ENCODE measurements around the gene CXCR4.

Gene CXCR4

GRCh38 chr2:136106505-136106904 is 11.4 kb downstream of the CXCR4 start:
- Histone ChIP-seq H3K9me3 (ENCODE audit: insufficient read depth, low read length) (no peaks in the 10 kb centered on the region), H3K4me2 (ENCODE audit: low read length) (no peak overlapping the region), H3K4me3 (ENCODE audit: low read length) (no peak overlapping the region), H3K79me2 (ENCODE audit: low read length) (no peaks in the 10 kb centered on the region), H2AFZ (ENCODE audit: low read depth, low read length) (no peak overlapping the region), H3K27me3 (ENCODE audit: low read depth, low read length) (peaks cover 48% of the 10 kb centered on the region), H3K27ac (ENCODE audit: low read length) (no peak overlapping the region), H3K36me3 (replicated peaks; ENCODE audit: low read depth, low read length) (no peaks in the 10 kb centered on the region), H4K20me1 (ENCODE audit: insufficient read depth, low read length) (no peaks in the 10 kb centered on the region), H3K9ac (ENCODE audit: low read length) (no peak overlapping the region), H3K4me1 (ENCODE audit: low read length) (peaks cover 7% of the 10 kb centered on the region)
- TF ChIP-seq CTCF (IDR thresholded peaks at IDR 0.05; ENCODE audit: low read depth, low read length) (no peak), EZH2phosphoT487 (IDR thresholded peaks at IDR 0.05; ENCODE audit: low read depth) (no peak)

GRCh38 chr2:136104977-136105376 is 13.0 kb downstream of the CXCR4 start:
- no peaks in the 10 kb centered on the region for H3K9me3 ChIP-seq (ENCODE audit: insufficient read depth, low read length)
- no peaks in the 10 kb centered on the region for H3K36me3 ChIP-seq (replicated peaks; ENCODE audit: low read depth, low read length)
- no peaks in the 10 kb centered on the region for H4K20me1 ChIP-seq (ENCODE audit: insufficient read depth, low read length)
- no peak overlapping the region for H3K9ac ChIP-seq (ENCODE audit: low read length)
- no peak overlapping the region for H3K4me2 ChIP-seq (ENCODE audit: low read length)
- H3K27me3 ChIP-seq (ENCODE audit: low read depth, low read length) = peaks cover 33% of the 10 kb centered on the region
- H2AFZ ChIP-seq (ENCODE audit: low read depth, low read length) = no peak overlapping the region
- H3K27ac ChIP-seq (ENCODE audit: low read length) = no peak overlapping the region
- TF ChIP-seq CTCF (IDR thresholded peaks at IDR 0.05; ENCODE audit: low read depth, low read length) = no peak
- no peak for TF ChIP-seq EZH2phosphoT487 (IDR thresholded peaks at IDR 0.05; ENCODE audit: low read depth)
- no peaks in the 10 kb centered on the region for H3K79me2 ChIP-seq (ENCODE audit: low read length)
- H3K4me3 ChIP-seq (ENCODE audit: low read length) = no peak overlapping the region
- H3K4me1 ChIP-seq (ENCODE audit: low read length) = no peaks in the 10 kb centered on the region

GRCh38 chr2:136101042-136101441 is 16.9 kb downstream of the CXCR4 start:
- Histone ChIP-seq H3K27me3 (ENCODE audit: low read depth, low read length) (no peaks in the 10 kb centered on the region; the same call in 1 of the 2 replicates), H3K36me3 (replicated peaks; ENCODE audit: low read depth, low read length) (no peaks in the 10 kb centered on the region), H4K20me1 (ENCODE audit: insufficient read depth, low read length) (no peaks in the 10 kb centered on the region), H3K27ac (ENCODE audit: low read length) (no peak overlapping the region), H3K79me2 (ENCODE audit: low read length) (no peaks in the 10 kb centered on the region), H3K4me2 (ENCODE audit: low read length) (no peak overlapping the region), H2AFZ (ENCODE audit: low read depth, low read length) (no peak overlapping the region), H3K4me3 (ENCODE audit: low read length) (no peak overlapping the region), H3K9me3 (ENCODE audit: insufficient read depth, low read length) (no peaks in the 10 kb centered on the region), H3K4me1 (ENCODE audit: low read length) (peaks cover 18% of the 10 kb centered on the region), H3K9ac (ENCODE audit: low read length) (no peak overlapping the region)
- no peak for TF ChIP-seq CTCF (IDR thresholded peaks at IDR 0.05; ENCODE audit: low read depth, low read length)
- TF ChIP-seq EZH2phosphoT487 (IDR thresholded peaks at IDR 0.05; ENCODE audit: low read depth) = no peak

GRCh38 chr2:136098441-136098840 is 19.5 kb downstream of the CXCR4 start:
- H3K9me3 ChIP-seq (ENCODE audit: insufficient read depth, low read length) = no peaks in the 10 kb centered on the region
- peaks cover 6% of the 10 kb centered on the region; the same call in 1 of the 2 replicates for H3K27me3 ChIP-seq (ENCODE audit: low read depth, low read length)
- no peak overlapping the region for H3K9ac ChIP-seq (ENCODE audit: low read length)
- no peak overlapping the region for H3K27ac ChIP-seq (ENCODE audit: low read length)
- H4K20me1 ChIP-seq (ENCODE audit: insufficient read depth, low read length) = no peaks in the 10 kb centered on the region
- H2AFZ ChIP-seq (ENCODE audit: low read depth, low read length) = no peak overlapping the region
- TF ChIP-seq CTCF (IDR thresholded peaks at IDR 0.05; ENCODE audit: low read depth, low read length) = no peak
- no peak for TF ChIP-seq EZH2phosphoT487 (IDR thresholded peaks at IDR 0.05; ENCODE audit: low read depth)
- no peak overlapping the region for H3K4me2 ChIP-seq (ENCODE audit: low read length)
- peaks cover 28% of the 10 kb centered on the region for H3K4me1 ChIP-seq (ENCODE audit: low read length)
- no peaks in the 10 kb centered on the region for H3K36me3 ChIP-seq (replicated peaks; ENCODE audit: low read depth, low read length)
- no peaks in the 10 kb centered on the region for H3K79me2 ChIP-seq (ENCODE audit: low read length)
- H3K4me3 ChIP-seq (ENCODE audit: low read length) = no peak overlapping the region

All from OCI-LY3 (cell line).